Pancreas (tissue), 10 donors: ENCODE data around the gene EIF2AK2. TPM values are rescaled to one million over a fixed set of nuclear protein-coding genes. Genes with fewer than 3 reads are reported as not detected.
A peak's percentile ranks its signal among the peaks of the same experiment; 100 is the strongest.

Experiments used
- ATAC-seq, 4 donors: fragments of 200-7000 bp; cut with Tn5 transposase; one replicate each; pipeline versions ENCODE4 v1.8.0 to v1.9.1; 2020; ENCODE audit warnings: mild to moderate bottlenecking in 4 of 4, moderate library complexity in 4 of 4
- DNase-seq, 6 donors: peaks; one replicate each; pipeline ENCODE4 v3.0.0-alpha.2; 2020
- FAIRE-seq: peaks from 2 replicates; lab custom pipeline; 2012; peaks lifted over from hg19 to GRCh38; lab: Jason Lieb, UNC
- H3K27ac ChIP-seq, 4 donors: fragments of 200-600 bp; sonication (generic); 1 replicate in 3 of 4; 2 replicates in 1 of 4; pipeline versions ENCODE4 v1.5.0 to v1.8.0; 2020
- H3K27me3 ChIP-seq, 4 donors: fragments of 200-600 bp; one replicate each; pipeline ENCODE4 v1.8.0; 2021
- H3K36me3 ChIP-seq, 3 donors: fragments of 200-600 bp; sonication (generic) in 1 of 3; one replicate each; pipeline versions ENCODE4 v1.5.0 to v1.8.0; 2020 to 2021
- H3K4me1 ChIP-seq, 3 donors: fragments of 200-600 bp; one replicate each; pipeline ENCODE4 v1.8.0; 2021
- H3K4me3 ChIP-seq, 4 donors: fragments of 200-600 bp; sonication (generic) in 2 of 4; one replicate each; pipeline versions ENCODE4 v1.5.0 to v1.8.0; 2020 to 2021
- H3K9me3 ChIP-seq, 4 donors: fragments of 200-600 bp; one replicate each; pipeline ENCODE4 v1.8.0; 2021
- CTCF ChIP-seq, 4 donors: fragments of 200-600 bp; sonication (generic) in 3 of 4; IDR thresholded peaks; one replicate each; pipeline versions ENCODE4 v1.5.0 to v1.8.0; 2021; ENCODE audit warnings: antibody characterized with exemption in 4 of 4
- WGBS, 2 donors: extraction: QIAGEN DNeasy Blood & Tissue Kit; methylation state at CpG; one replicate each; pipeline ENCODE4 v1.1.7; 2013; 5-methylcytosine and 5-hydroxymethylcytosine counted together
- intact Hi-C, 3 donors: fragments of 100-400 bp; cut with DNase I; formaldehyde crosslinking; loops; one replicate each; pipeline versions ENCODE4 v1.11.1 to v1.14.2; 2022
- polyA plus RNA-seq, 2 donors: library from polyadenylated mRNA; stranded (reverse); fragments of 200-250 nt; gene quantifications; one replicate each; pipeline ENCODE4 v1.2.3, GENCODE V29; 2013
- total RNA-seq, 6 donors: library from RNA; stranded (reverse); fragmentation: NEBNext Ultra II Directional in 4 of 6; extraction: Animal tissue kit (Norgen Biotek cat#: 25700) in 4 of 6; gene quantifications; one replicate each; pipeline versions ENCODE4 v1.2.1 to v1.2.4, GENCODE V29; 2021 to 2023
- donor health status: healthy with polysubstance abuse.
- donor health status: DM: no; HTN: no; CAD: no; lungs with moderate emphysema.
- donor health status: DM: no; HTN: no; CAD: no.
- donor health status: control.
- donor health status: control.
- donor health status: Bipolar disorder and iron deficiency.
- donor health status: DM: yes; HTN: yes; CAD: no.
- donor health status: DM: no; HTN: no; CAD: no.
- donor health status: DM: no; HTN: no; CAD: no.
- donor health status: DM: yes; HTN: yes; CAD: no.

The EIF2AK2 gene
- total and polyA plus RNA-seq, 8 donors = 2.6 to 22.6 (median 14.4) TPM

- DNase-seq (peak; percentile 94 to 99 (median 96)), ATAC-seq (peak; percentile 97 to 100 (median 99)), FAIRE-seq (no peak)
- Histone ChIP-seq H3K27ac (peak within 1 kb of the TSS; percentile 65 to 92 (median 87)), H3K4me1 (peaks cover 10 to 16% (median 12%) of the 10 kb centered on the region in 3 donors), H3K4me3 (peak within 1 kb of the TSS; percentile 70 to 93 (median 92)), H3K27me3 (no peaks in the 10 kb centered on the region), H3K36me3 (no peaks in the 10 kb centered on the region), H3K9me3 (no peaks in the 10 kb centered on the region)
- intact Hi-C loops = no loop called here
- 0 to 1% methylated on average over 73 to 74 of the region's 74 CpGs for WGBS, 2 donors
- TF ChIP-seq CTCF (IDR thresholded peaks at IDR 0.05) = no peak
Observed at GRCh38 chr2:37083873-37084794, 72.6 kb downstream of the EIF2AK2 start, which contains the start of the genes GPATCH11 and HEATR5B. Gene GPATCH11, plus strand, starts transcription at chr2:37084518. Its CDS starts 3,864 bp downstream, at chr2:37088382. Gene HEATR5B, minus strand, starts transcription at chr2:37084372. Its CDS starts 958 bp downstream, at chr2:37083414.

- Histone ChIP-seq H3K27me3 (no peaks in the 10 kb centered on the region), H3K27ac (no peak overlapping the region), H3K9me3 (no peaks in the 10 kb centered on the region), H3K36me3 (no peaks in the 10 kb centered on the region), H3K4me1 (peaks cover 10 to 16% (median 12%) of the 10 kb centered on the region in 3 donors), H3K4me3 (no peak overlapping the region)
- no peak for FAIRE-seq
- intact Hi-C loops = no loop called here
- ATAC-seq = no peak
- no peak for TF ChIP-seq CTCF (IDR thresholded peaks at IDR 0.05)
- DNase-seq = no peak
- WGBS, 2 donors = 60% methylated on average over 3 of the region's 3 CpGs
Observed at GRCh38 chr2:37080689-37081088, 76.1 kb downstream of the EIF2AK2 start.

GRCh38 chr2:37080266-37080665 lies 76.5 kb downstream of the EIF2AK2 start:
- TF ChIP-seq CTCF (IDR thresholded peaks at IDR 0.05) = no peak
- FAIRE-seq = no peak
- no peak for DNase-seq
- Histone ChIP-seq H3K27ac (no peak overlapping the region), H3K4me3 (no peak overlapping the region), H3K4me1 (peaks cover 8 to 14% (median 10%) of the 10 kb centered on the region in 3 donors), H3K27me3 (no peaks in the 10 kb centered on the region), H3K36me3 (peaks cover 0 to 4% (median 3%) of the 10 kb centered on the region in 3 donors), H3K9me3 (no peaks in the 10 kb centered on the region)
- 90 to 94% methylated on average over 2 of the region's 2 CpGs for WGBS, 2 donors
- intact Hi-C loops = no loop called here
- no peak for ATAC-seq

- H3K9me3 ChIP-seq = no peaks in the 10 kb centered on the region
- intact Hi-C loops = no loop called here
- no peak overlapping the region for H3K27ac ChIP-seq
- H3K36me3 ChIP-seq = peaks cover 0 to 66% (median 7%) of the 10 kb centered on the region in 3 donors
- no peaks in the 10 kb centered on the region for H3K27me3 ChIP-seq
- no peak overlapping the region for H3K4me3 ChIP-seq
- 96% methylated on average over 2 of the region's 2 CpGs for whole genome bisulfite sequencing, 2 donors
- DNase-seq = no peak
- no peaks in the 10 kb centered on the region for H3K4me1 ChIP-seq
- FAIRE-seq = no peak
- TF ChIP-seq CTCF (IDR thresholded peaks at IDR 0.05) = no peak
- no peak for ATAC-seq
Observed at GRCh38 chr2:37070931-37071330, 85.8 kb downstream of the EIF2AK2 start.
